ENCODE results near the gene SEM1. TPM values are rescaled to one million over a fixed set of nuclear protein-coding genes. Genes with fewer than 3 reads are reported as not detected.

Gene SEM1
- total RNA-seq, 2 experiments from 2014 or later, result 35.0 to 47.0 TPM

- Mint-ChIP-seq H3K4me3 (no peak overlapping the region), H3K27me3 (no peaks in the 10 kb centered on the region), H3K4me1 (no peaks in the 10 kb centered on the region), H3K9me3 (ENCODE audit: low read depth) (no peaks in the 10 kb centered on the region), H3K27ac (no peak overlapping the region), H3K36me3 (peaks cover 2% of the 10 kb centered on the region)
- no peak for DNase-seq
- ATAC-seq, result no peak
- CTCF ChIA-PET, result no interaction called here
These were observed 69.6 kb downstream of the SEM1 start for GRCh38 chr7:96640054-96640453.
